WTC11 (cell line): ENCODE data around the gene YKT6. TPM values are rescaled to one million over a fixed set of nuclear protein-coding genes. Genes with fewer than 3 reads are reported as not detected.

ENCODE experiments used
- ATAC-seq: fragments of 200-7000 bp; cut with Tn5 transposase; 2 replicates; pipeline ENCODE4 v1.10.0; 2021; ENCODE audit warnings: mild to moderate bottlenecking, moderate library complexity
- CTCF ChIA-PET: fragments of 300-600 bp; sonication (Branson Sonifier 250); formaldehyde crosslinking; loops from one replicate; lab custom pipeline; 2021; ENCODE audit warnings: antibody characterized with exemption; lab: Charles Lee
- POLR2A ChIA-PET: fragments of 350-600 bp; sonication (Branson Sonifier 250); formaldehyde crosslinking; loops from one replicate; lab custom pipeline; 2021; ENCODE audit warnings: antibody characterized with exemption; lab: Charles Lee
- DNase-seq: peaks from one replicate; pipeline ENCODE4 v3.0.0; 2021; ENCODE audit warnings: low spot score
- H3K27ac Mint-ChIP-seq: 2 replicates; pipeline ENCODE4 v1.8.0; 2021; ENCODE audit warnings: mixed read lengths
- H3K27me3 Mint-ChIP-seq: 2 replicates; pipeline ENCODE4 v1.8.0; 2021; ENCODE audit warnings: low read depth, mild to moderate bottlenecking, moderate library complexity, mixed read lengths
- H3K36me3 Mint-ChIP-seq: 2 replicates; pipeline ENCODE4 v1.8.0; 2021; ENCODE audit warnings: mixed read lengths
- H3K4me1 Mint-ChIP-seq: 2 replicates; pipeline ENCODE4 v1.8.0; 2022; ENCODE audit warnings: mixed read lengths
- H3K4me3 Mint-ChIP-seq: 2 replicates; pipeline ENCODE4 v1.8.0; 2021; ENCODE audit warnings: mild to moderate bottlenecking, moderate library complexity, mixed read lengths
- H3K9me3 Mint-ChIP-seq: 2 replicates; pipeline ENCODE4 v1.8.0; 2021; ENCODE audit warnings: mixed read lengths
- CREB1 ChIP-seq: sonication (generic); formaldehyde crosslinking; IDR thresholded peaks from 2 replicates; pipeline ENCODE4 v1.8.0; 2023; ENCODE audit warnings: mild to moderate bottlenecking, missing genetic modification reagents
- CREM ChIP-seq: sonication (generic); formaldehyde crosslinking; IDR thresholded peaks from 2 replicates; pipeline ENCODE4 v1.8.1; 2022; ENCODE audit warnings: mild to moderate bottlenecking, missing genetic modification reagents, moderate library complexity
- KAT7 ChIP-seq: sonication (generic); formaldehyde crosslinking; IDR thresholded peaks from 2 replicates; pipeline ENCODE4 v1.8.1; 2023; ENCODE audit warnings: missing genetic modification reagents, mild to moderate bottlenecking, borderline replicate concordance
- NFATC4 ChIP-seq: fragments of 250-450 bp; sonication (Bioruptor Pico); IDR thresholded peaks from 2 replicates; pipeline ENCODE4 v1.9.0; 2021; ENCODE audit warnings: mild to moderate bottlenecking
- NFYB ChIP-seq: sonication (generic); formaldehyde crosslinking; conservative IDR thresholded peaks from 2 replicates; pipeline ENCODE4 v1.8.0; 2022; ENCODE audit warnings: low read depth, missing genetic modification reagents
- NR2C2 ChIP-seq: sonication (generic); formaldehyde crosslinking; IDR thresholded peaks from 2 replicates; pipeline ENCODE4 v1.8.0; 2022; ENCODE audit warnings: mild to moderate bottlenecking, missing genetic modification reagents
- NR3C1 ChIP-seq: sonication (generic); formaldehyde crosslinking; conservative IDR thresholded peaks from 2 replicates; pipeline ENCODE4 v1.8.1; 2023; ENCODE audit warnings: low read depth, mild to moderate bottlenecking, missing genetic modification reagents
- RELA ChIP-seq: sonication (generic); formaldehyde crosslinking; IDR thresholded peaks from 2 replicates; pipeline ENCODE4 v1.8.1; 2022; ENCODE audit warnings: missing genetic modification reagents, mild to moderate bottlenecking, borderline replicate concordance
- SMAD3 ChIP-seq: sonication (generic); formaldehyde crosslinking; IDR thresholded peaks from 2 replicates; pipeline ENCODE4 v1.8.0; 2022; ENCODE audit warnings: missing genetic modification reagents, mild to moderate bottlenecking, borderline replicate concordance
- TCF7 ChIP-seq: sonication (generic); formaldehyde crosslinking; IDR thresholded peaks from 2 replicates; pipeline ENCODE4 v1.8.0; 2022; ENCODE audit warnings: mild to moderate bottlenecking, low read depth, missing genetic modification reagents, moderate library complexity
- total RNA-seq: library from RNA; stranded (reverse); gene quantifications from 3 replicates; pipeline ENCODE4 v1.2.3, GENCODE V29; 2021
- TF ChIP-seq, protein P1 (sequence below): sonication (generic); formaldehyde crosslinking; conservative IDR thresholded peaks from 2 replicates; pipeline ENCODE4 v1.8.1; 2023; ENCODE audit warnings: mild to moderate bottlenecking, low read depth, missing genetic modification reagents, moderate library complexity
- TF ChIP-seq, protein P2 (sequence below): sonication (generic); formaldehyde crosslinking; IDR thresholded peaks from 2 replicates; pipeline ENCODE4 v1.8.1; 2022; ENCODE audit warnings: mild to moderate bottlenecking, moderate library complexity, missing genetic modification reagents
- TF ChIP-seq, protein P3 (sequence below): sonication (generic); formaldehyde crosslinking; IDR thresholded peaks from 2 replicates; pipeline ENCODE4 v1.8.1; 2023; ENCODE audit warnings: mild to moderate bottlenecking, missing genetic modification reagents, borderline replicate concordance
- TF ChIP-seq, protein P4 (sequence below): sonication (generic); formaldehyde crosslinking; IDR thresholded peaks from 2 replicates; pipeline ENCODE4 v1.8.0; 2023; ENCODE audit warnings: mild to moderate bottlenecking, missing genetic modification reagents
- TF ChIP-seq, protein P5 (sequence below): fragments of 250-450 bp; sonication (Bioruptor Pico); IDR thresholded peaks from 2 replicates; pipeline ENCODE4 v1.9.0; 2021; ENCODE audit warnings: moderate library complexity, mild to moderate bottlenecking, inconsistent platforms, borderline replicate concordance
- TF ChIP-seq, protein P6 (sequence below): fragments of 250-450 bp; sonication (Bioruptor Pico); IDR thresholded peaks from 2 replicates; pipeline ENCODE4 v1.8.0; 2021; ENCODE audit warnings: mild to moderate bottlenecking
- TF ChIP-seq, protein P7 (sequence below): sonication (generic); formaldehyde crosslinking; IDR thresholded peaks from 2 replicates; pipeline ENCODE4 v1.8.1; 2022; ENCODE audit warnings: missing genetic modification reagents, borderline replicate concordance
- TF ChIP-seq, protein P8 (sequence below): fragments of 200-600 bp; IDR thresholded peaks from 2 replicates; pipeline ENCODE4 v1.8.0; 2022; ENCODE audit warnings: antibody characterized with exemption

The YKT6 gene
- total RNA-seq, 1 experiment from 2014 or later = 102 TPM

DNA sequence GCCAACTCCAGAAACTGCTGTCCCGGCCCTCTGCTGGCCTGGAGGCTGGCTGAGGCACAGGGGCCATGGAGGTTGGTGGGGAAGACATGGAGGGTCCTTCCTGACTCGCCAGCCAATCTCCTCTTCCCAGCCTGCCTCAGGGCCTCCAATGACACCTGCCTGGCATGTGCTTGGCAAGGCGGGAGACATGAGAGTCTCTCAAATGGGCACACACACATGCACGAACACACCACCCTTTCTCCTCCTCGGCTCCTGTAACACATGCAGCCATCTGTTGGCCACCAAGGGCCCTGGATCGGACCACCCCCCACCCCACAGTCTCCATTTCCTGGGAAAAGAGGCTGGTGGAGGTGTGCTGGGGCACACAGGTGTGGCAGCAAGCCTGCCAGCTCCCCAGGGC, 56.4 kb downstream of the YKT6 start (continued):
- TF ChIP-seq, protein P1, sequence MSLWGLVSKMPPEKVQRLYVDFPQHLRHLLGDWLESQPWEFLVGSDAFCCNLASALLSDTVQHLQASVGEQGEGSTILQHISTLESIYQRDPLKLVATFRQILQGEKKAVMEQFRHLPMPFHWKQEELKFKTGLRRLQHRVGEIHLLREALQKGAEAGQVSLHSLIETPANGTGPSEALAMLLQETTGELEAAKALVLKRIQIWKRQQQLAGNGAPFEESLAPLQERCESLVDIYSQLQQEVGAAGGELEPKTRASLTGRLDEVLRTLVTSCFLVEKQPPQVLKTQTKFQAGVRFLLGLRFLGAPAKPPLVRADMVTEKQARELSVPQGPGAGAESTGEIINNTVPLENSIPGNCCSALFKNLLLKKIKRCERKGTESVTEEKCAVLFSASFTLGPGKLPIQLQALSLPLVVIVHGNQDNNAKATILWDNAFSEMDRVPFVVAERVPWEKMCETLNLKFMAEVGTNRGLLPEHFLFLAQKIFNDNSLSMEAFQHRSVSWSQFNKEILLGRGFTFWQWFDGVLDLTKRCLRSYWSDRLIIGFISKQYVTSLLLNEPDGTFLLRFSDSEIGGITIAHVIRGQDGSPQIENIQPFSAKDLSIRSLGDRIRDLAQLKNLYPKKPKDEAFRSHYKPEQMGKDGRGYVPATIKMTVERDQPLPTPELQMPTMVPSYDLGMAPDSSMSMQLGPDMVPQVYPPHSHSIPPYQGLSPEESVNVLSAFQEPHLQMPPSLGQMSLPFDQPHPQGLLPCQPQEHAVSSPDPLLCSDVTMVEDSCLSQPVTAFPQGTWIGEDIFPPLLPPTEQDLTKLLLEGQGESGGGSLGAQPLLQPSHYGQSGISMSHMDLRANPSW = no peak
- TF ChIP-seq, protein P2, sequence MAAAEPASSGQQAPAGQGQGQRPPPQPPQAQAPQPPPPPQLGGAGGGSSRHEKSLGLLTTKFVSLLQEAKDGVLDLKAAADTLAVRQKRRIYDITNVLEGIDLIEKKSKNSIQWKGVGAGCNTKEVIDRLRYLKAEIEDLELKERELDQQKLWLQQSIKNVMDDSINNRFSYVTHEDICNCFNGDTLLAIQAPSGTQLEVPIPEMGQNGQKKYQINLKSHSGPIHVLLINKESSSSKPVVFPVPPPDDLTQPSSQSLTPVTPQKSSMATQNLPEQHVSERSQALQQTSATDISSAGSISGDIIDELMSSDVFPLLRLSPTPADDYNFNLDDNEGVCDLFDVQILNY (CRISPR knock-in tag) = no peak
- TF ChIP-seq, protein P3, sequence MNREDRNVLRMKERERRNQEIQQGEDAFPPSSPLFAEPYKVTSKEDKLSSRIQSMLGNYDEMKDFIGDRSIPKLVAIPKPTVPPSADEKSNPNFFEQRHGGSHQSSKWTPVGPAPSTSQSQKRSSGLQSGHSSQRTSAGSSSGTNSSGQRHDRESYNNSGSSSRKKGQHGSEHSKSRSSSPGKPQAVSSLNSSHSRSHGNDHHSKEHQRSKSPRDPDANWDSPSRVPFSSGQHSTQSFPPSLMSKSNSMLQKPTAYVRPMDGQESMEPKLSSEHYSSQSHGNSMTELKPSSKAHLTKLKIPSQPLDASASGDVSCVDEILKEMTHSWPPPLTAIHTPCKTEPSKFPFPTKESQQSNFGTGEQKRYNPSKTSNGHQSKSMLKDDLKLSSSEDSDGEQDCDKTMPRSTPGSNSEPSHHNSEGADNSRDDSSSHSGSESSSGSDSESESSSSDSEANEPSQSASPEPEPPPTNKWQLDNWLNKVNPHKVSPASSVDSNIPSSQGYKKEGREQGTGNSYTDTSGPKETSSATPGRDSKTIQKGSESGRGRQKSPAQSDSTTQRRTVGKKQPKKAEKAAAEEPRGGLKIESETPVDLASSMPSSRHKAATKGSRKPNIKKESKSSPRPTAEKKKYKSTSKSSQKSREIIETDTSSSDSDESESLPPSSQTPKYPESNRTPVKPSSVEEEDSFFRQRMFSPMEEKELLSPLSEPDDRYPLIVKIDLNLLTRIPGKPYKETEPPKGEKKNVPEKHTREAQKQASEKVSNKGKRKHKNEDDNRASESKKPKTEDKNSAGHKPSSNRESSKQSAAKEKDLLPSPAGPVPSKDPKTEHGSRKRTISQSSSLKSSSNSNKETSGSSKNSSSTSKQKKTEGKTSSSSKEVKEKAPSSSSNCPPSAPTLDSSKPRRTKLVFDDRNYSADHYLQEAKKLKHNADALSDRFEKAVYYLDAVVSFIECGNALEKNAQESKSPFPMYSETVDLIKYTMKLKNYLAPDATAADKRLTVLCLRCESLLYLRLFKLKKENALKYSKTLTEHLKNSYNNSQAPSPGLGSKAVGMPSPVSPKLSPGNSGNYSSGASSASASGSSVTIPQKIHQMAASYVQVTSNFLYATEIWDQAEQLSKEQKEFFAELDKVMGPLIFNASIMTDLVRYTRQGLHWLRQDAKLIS = no peak
- no peak for TF ChIP-seq NR2C2 (CRISPR knock-in tag)
- no peak for TF ChIP-seq SMAD3
- no peak for TF ChIP-seq CREM
- TF ChIP-seq, protein P4, sequence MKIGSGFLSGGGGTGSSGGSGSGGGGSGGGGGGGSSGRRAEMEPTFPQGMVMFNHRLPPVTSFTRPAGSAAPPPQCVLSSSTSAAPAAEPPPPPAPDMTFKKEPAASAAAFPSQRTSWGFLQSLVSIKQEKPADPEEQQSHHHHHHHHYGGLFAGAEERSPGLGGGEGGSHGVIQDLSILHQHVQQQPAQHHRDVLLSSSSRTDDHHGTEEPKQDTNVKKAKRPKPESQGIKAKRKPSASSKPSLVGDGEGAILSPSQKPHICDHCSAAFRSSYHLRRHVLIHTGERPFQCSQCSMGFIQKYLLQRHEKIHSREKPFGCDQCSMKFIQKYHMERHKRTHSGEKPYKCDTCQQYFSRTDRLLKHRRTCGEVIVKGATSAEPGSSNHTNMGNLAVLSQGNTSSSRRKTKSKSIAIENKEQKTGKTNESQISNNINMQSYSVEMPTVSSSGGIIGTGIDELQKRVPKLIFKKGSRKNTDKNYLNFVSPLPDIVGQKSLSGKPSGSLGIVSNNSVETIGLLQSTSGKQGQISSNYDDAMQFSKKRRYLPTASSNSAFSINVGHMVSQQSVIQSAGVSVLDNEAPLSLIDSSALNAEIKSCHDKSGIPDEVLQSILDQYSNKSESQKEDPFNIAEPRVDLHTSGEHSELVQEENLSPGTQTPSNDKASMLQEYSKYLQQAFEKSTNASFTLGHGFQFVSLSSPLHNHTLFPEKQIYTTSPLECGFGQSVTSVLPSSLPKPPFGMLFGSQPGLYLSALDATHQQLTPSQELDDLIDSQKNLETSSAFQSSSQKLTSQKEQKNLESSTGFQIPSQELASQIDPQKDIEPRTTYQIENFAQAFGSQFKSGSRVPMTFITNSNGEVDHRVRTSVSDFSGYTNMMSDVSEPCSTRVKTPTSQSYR (CRISPR knock-in tag) = no peak

DNA sequence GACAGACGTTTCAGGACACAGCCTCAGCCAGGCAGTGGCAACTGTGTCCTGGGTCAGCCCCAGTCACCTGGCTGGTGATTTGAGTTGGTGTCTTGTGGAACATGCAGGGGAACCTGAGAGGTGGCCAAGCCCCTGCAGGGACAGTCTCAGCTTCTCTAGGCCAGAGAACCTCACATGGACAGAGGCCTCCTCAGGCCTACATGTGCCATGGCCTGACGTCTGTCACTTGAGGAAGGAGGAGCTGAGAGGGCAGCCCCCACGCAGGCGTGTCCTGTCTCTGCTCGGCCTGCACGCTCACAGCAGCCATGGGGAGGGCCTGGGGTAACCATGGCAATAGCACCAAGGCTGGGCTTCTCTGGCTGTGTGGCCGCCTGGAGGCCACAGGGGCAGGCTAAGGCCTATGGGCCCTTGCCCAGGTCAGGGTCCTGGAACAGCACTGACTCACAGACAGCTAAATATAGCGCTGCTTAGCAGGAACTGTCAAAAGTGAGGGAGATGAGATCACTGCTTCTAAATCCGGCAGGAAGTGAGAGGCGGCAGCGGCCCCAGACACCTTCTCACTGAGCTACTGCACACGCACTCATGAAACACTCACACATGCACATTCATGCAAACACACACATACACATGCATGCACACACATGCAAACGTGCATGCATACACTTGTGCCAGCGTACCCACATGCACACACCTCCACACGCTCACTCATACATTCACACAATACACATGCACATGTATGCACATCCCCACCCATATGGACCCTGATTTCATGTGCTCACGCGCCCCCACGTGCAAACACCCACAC, 57.0 kb downstream of the YKT6 start:
- Mint-ChIP-seq H3K9me3 (peaks cover 9% of the 10 kb centered on the region), H3K4me3 (no peak overlapping the region), H3K27ac (no peak overlapping the region; the same call in 1 of the 2 replicates), H3K36me3 (no peaks in the 10 kb centered on the region), H3K4me1 (no peaks in the 10 kb centered on the region), H3K27me3 (no peaks in the 10 kb centered on the region)
- no peak for DNase-seq
- no peak for TF ChIP-seq KAT7 (CRISPR knock-in tag)
- TF ChIP-seq, protein P5, sequence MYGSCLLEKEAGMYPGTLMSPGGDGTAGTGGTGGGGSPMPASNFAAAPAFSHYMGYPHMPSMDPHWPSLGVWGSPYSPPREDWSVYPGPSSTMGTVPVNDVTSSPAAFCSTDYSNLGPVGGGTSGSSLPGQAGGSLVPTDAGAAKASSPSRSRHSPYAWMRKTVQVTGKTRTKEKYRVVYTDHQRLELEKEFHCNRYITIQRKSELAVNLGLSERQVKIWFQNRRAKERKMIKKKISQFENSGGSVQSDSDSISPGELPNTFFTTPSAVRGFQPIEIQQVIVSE (CRISPR knock-in tag) = no peak
- TF ChIP-seq, protein P6, sequence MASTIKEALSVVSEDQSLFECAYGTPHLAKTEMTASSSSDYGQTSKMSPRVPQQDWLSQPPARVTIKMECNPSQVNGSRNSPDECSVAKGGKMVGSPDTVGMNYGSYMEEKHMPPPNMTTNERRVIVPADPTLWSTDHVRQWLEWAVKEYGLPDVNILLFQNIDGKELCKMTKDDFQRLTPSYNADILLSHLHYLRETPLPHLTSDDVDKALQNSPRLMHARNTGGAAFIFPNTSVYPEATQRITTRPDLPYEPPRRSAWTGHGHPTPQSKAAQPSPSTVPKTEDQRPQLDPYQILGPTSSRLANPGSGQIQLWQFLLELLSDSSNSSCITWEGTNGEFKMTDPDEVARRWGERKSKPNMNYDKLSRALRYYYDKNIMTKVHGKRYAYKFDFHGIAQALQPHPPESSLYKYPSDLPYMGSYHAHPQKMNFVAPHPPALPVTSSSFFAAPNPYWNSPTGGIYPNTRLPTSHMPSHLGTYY (CRISPR knock-in tag) = no peak
- no peak for TF ChIP-seq SMAD3
- TF ChIP-seq CREB1 (CRISPR knock-in tag) = no peak
- TF ChIP-seq TCF7 = no peak
- TF ChIP-seq NR2C2 (CRISPR knock-in tag) = no peak
- TF ChIP-seq, protein P7, sequence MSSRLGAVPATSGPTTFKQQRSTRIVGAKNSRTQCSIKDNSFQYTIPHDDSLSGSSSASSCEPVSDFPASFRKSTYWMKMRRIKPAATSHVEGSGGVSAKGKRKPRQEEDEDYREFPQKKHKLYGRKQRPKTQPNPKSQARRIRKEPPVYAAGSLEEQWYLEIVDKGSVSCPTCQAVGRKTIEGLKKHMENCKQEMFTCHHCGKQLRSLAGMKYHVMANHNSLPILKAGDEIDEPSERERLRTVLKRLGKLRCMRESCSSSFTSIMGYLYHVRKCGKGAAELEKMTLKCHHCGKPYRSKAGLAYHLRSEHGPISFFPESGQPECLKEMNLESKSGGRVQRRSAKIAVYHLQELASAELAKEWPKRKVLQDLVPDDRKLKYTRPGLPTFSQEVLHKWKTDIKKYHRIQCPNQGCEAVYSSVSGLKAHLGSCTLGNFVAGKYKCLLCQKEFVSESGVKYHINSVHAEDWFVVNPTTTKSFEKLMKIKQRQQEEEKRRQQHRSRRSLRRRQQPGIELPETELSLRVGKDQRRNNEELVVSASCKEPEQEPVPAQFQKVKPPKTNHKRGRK = no peak
- TF ChIP-seq NFATC4 (CRISPR knock-in tag) = no peak
- TF ChIP-seq, protein P8, sequence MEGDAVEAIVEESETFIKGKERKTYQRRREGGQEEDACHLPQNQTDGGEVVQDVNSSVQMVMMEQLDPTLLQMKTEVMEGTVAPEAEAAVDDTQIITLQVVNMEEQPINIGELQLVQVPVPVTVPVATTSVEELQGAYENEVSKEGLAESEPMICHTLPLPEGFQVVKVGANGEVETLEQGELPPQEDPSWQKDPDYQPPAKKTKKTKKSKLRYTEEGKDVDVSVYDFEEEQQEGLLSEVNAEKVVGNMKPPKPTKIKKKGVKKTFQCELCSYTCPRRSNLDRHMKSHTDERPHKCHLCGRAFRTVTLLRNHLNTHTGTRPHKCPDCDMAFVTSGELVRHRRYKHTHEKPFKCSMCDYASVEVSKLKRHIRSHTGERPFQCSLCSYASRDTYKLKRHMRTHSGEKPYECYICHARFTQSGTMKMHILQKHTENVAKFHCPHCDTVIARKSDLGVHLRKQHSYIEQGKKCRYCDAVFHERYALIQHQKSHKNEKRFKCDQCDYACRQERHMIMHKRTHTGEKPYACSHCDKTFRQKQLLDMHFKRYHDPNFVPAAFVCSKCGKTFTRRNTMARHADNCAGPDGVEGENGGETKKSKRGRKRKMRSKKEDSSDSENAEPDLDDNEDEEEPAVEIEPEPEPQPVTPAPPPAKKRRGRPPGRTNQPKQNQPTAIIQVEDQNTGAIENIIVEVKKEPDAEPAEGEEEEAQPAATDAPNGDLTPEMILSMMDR = no peak
- TF ChIP-seq NFYB (CRISPR knock-in tag) = no peak
- TF ChIP-seq NR3C1 = no peak
- TF ChIP-seq RELA (CRISPR knock-in tag) = no peak
- POLR2A ChIA-PET = no interaction called here
- CTCF ChIA-PET = interaction anchor here (2.5 kb wide), 1 partner anchor 17 kb away, joined by 12 read pairs; no protein-coding TSS in a partner anchor
- ATAC-seq = no peak
